Brain microvascular endothelial cell (primary cell): Measurements from ENCODE around the gene PFDN5.

Experiments used
- DNase-seq: peaks from one replicate; pipeline ENCODE4 v3.0.0-alpha.2; 2020
- H3K27ac ChIP-seq: fragments of 250-450 bp; sonication (Bioruptor Pico); 2 replicates; pipeline ENCODE4 v1.5.1; 2020; ENCODE audit warnings: mild to moderate bottlenecking, moderate library complexity
- H3K27me3 ChIP-seq: fragments of 250-450 bp; sonication (Bioruptor Pico); replicated peaks from 2 replicates; pipeline ENCODE4 v1.5.1; 2020; ENCODE audit warnings: mild to moderate bottlenecking
- H3K36me3 ChIP-seq: fragments of 250-450 bp; sonication (Bioruptor Pico); replicated peaks from 2 replicates; pipeline ENCODE4 v1.5.1; 2020; ENCODE audit warnings: mild to moderate bottlenecking
- H3K4me3 ChIP-seq: 2 replicates; pipeline ENCODE4 v1.5.1; 2011; ENCODE audit warnings: low read depth, mild to moderate bottlenecking, control low read depth, low read length, moderate library complexity
- in situ Hi-C: cut with HindIII; loops from 2 replicates; pipeline ENCODE4 v1.10.0; 2017; ENCODE audit warnings: low sequenced_read_pairs, low pct_ligation_motif_present
- TF ChIP-seq, protein P1 (sequence below): IDR thresholded peaks from 2 replicates; pipeline ENCODE4 v1.5.1; 2011; ENCODE audit warnings: low read depth, mild to moderate bottlenecking, moderate library complexity, low read length, control low read depth, inconsistent platforms; ENCODE audit errors: missing control alignments

The PFDN5 gene

DNA sequence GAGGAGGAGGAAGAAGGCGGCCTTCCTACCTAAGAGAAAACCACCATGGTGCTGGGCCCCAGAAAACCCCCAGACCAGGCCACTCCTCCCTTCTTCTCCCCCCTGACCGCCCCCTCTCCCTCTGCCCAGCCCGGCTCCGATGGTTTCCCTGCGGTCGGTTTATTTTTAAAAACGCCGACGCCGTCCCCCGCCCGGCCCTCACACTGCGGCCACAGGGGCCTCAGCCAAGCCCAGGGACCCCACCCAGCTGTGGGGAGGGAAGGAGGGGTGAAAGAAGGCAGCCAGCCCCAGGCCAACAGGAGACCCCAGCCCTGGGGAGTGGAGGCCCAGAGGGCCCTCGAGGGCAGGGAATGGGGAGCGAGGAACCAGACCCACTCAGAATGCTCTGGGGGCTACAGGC lies 37.4 kb downstream of the PFDN5 start:
- Histone ChIP-seq H3K4me3 (no peak overlapping the region), H3K27ac (no peak overlapping the region), H3K27me3 (peaks cover 22% of the 10 kb centered on the region), H3K36me3 (no peaks in the 10 kb centered on the region)
- TF ChIP-seq, protein P1, sequence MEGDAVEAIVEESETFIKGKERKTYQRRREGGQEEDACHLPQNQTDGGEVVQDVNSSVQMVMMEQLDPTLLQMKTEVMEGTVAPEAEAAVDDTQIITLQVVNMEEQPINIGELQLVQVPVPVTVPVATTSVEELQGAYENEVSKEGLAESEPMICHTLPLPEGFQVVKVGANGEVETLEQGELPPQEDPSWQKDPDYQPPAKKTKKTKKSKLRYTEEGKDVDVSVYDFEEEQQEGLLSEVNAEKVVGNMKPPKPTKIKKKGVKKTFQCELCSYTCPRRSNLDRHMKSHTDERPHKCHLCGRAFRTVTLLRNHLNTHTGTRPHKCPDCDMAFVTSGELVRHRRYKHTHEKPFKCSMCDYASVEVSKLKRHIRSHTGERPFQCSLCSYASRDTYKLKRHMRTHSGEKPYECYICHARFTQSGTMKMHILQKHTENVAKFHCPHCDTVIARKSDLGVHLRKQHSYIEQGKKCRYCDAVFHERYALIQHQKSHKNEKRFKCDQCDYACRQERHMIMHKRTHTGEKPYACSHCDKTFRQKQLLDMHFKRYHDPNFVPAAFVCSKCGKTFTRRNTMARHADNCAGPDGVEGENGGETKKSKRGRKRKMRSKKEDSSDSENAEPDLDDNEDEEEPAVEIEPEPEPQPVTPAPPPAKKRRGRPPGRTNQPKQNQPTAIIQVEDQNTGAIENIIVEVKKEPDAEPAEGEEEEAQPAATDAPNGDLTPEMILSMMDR = no peak
- in situ Hi-C loops = no loop called here
- DNase-seq = no peak

DNA sequence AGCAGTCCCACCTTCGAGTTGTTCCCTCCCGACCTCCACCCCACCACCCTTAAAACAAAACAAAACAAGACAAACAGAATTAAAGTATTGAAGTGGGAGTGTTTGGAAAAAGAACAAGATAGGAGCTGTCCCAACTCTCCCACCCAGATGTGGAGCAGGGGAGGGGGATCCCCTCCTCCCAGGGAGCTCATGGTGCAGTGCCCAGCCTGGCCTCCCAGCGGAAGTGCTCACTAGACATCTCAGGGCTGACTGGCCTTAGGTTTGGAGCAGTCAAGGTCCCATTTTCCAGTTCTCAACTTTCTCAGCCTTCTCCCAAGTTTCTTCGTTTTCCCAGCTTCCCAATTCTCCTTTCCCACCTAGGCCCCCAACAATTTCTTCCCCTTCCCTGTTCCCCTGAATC lies 37.9 kb downstream of the PFDN5 start:
- DNase-seq = no peak
- Histone ChIP-seq H3K27ac (no peak overlapping the region), H3K36me3 (no peaks in the 10 kb centered on the region), H3K27me3 (peaks cover 28% of the 10 kb centered on the region), H3K4me3 (no peak overlapping the region)
- in situ Hi-C loops = no loop called here
- TF ChIP-seq, protein P1 = no peak

DNA sequence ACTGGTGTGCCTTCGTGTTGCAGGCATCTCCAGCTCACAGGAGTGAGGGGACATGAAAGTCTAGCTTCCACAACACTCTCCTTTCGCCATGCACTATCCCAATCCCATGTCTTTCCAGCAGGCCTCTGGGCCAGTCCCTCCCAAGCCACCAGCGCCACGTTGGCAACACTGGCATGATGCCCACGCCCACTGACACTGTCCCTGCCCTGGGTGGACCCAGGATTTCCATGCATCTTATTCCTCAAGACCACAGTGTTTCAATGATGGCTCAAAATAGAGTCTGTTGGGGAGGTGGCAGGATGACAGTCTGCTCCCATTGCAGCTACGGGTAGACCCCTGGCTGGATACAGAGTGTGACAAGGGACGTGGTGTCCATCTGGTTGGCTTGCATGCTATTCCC lies 38.5 kb downstream of the PFDN5 start:
- Histone ChIP-seq H3K27me3 (peaks cover 32% of the 10 kb centered on the region), H3K4me3 (no peak overlapping the region), H3K36me3 (no peaks in the 10 kb centered on the region), H3K27ac (no peak overlapping the region)
- TF ChIP-seq, protein P1 = no peak
- no peak for DNase-seq
- in situ Hi-C loops = no loop called here

DNA sequence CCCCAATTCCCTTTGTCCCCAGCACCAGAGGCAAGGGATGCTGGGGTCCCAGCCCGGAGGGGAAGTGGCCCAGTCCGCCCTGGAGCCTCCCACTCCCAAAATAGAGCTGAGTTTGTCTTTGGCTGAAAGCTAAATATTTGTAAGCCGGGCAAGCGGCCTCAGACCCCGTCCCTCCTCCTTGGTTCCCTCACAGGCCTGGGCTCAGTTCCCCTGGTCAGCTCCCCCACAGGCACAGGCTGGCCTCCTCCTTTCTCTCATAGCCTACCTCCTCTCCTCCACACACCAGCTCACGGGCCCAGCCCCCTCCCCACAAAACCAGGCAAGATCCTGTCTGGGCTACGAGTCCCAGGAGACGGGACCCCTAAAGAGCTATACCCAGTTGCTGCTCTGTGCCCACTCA lies 39.5 kb downstream of the PFDN5 start:
- Histone ChIP-seq H3K36me3 (no peaks in the 10 kb centered on the region), H3K27me3 (peaks cover 32% of the 10 kb centered on the region), H3K27ac (no peak overlapping the region), H3K4me3 (no peak overlapping the region)
- TF ChIP-seq, protein P1 = no peak
- no peak for DNase-seq
- in situ Hi-C loops = no loop called here

DNA sequence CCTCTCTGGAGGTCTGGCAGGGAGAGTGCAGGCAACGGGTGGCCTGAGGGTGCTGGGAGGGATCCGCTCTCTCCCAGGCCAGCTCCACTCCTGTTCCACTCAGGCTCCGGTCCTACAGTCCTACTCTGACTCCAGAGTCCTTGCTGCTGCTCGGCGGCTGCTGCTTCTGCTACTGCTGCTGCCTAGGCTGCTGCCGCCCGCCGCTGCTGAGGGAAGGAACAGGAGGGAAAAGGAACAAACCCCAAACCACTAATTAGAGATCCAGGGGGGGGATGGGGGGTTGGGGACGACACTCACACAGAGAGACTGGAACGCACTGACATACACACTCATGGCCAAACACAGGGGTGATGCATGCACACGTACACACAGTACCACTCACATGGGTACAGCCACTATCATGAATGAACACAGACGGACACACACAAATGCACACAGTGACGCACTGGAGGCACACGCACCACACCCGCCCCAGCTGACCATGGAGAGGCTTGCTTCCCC lies 40.9 kb downstream of the PFDN5 start, which contains the start of gene SP7:
Gene SP7 (minus strand): TSS at position 174 of the 501 bp plus-strand sequence. CDS start 708 bp downstream, outside the sequence.
- TF ChIP-seq, protein P1 = no peak
- Histone ChIP-seq H3K27me3 (peaks cover 32% of the 10 kb centered on the region), H3K4me3 (no peak within 1 kb of the TSS), H3K36me3 (no peaks in the 10 kb centered on the region), H3K27ac (no peak within 1 kb of the TSS)
- in situ Hi-C loops = no loop called here
- no peak for DNase-seq

DNA sequence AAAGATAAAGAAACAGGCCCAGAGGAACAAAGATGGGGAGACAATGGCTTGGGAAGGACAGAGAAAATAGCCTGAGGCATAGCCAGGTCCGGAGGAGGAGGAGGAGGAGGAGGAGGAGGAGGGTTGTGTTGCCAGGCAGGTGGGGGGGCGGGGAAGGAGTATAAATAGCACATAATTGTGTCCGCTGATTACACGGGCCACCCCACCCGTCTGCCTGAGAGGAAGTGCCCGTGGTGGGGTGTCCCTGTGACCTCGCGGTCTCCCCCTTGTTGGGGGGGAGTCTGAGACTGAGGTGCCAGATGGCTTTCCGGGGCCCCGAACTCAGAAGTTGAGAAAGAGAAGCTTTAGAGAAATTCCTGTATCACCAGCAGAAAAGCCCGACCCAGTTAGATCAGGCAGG lies 42.7 kb downstream of the PFDN5 start:
- DNase-seq = no peak
- Histone ChIP-seq H3K4me3 (no peak overlapping the region), H3K36me3 (no peaks in the 10 kb centered on the region), H3K27ac (no peak overlapping the region), H3K27me3 (peaks cover 25% of the 10 kb centered on the region)
- TF ChIP-seq, protein P1 = no peak
- in situ Hi-C loops = no loop called here
